HFF-Myc (cell line): ENCODE results near the gene RB1.

Experiments
- DNase-seq: peaks from one replicate; pipeline ENCODE4 v3.0.0-alpha.2; 2011; ENCODE audit warnings: low read depth; ENCODE audit errors: extremely low read depth
- H3K4me3 ChIP-seq: replicated peaks from 2 replicates; pipeline ENCODE4 v1.5.1; 2011; ENCODE audit warnings: low read depth, mild to moderate bottlenecking, control low read depth, low read length
- CTCF ChIP-seq: IDR thresholded peaks from 2 replicates; pipeline ENCODE4 v1.5.1; 2012; ENCODE audit warnings: mild to moderate bottlenecking, low read depth, low read length, control low read depth; ENCODE audit errors: missing control alignments

Gene RB1

GRCh38 chr13:48315969-48316650 is 12.6 kb downstream of the RB1 start:
- DNase-seq, result no peak
- H3K4me3 ChIP-seq, result no peak overlapping the region
- TF ChIP-seq CTCF, result no peak

GRCh38 chr13:48316826-48317510 is 13.4 kb downstream of the RB1 start:
- DNase-seq, result no peak
- no peak for TF ChIP-seq CTCF
- no peak overlapping the region for H3K4me3 ChIP-seq

DNA sequence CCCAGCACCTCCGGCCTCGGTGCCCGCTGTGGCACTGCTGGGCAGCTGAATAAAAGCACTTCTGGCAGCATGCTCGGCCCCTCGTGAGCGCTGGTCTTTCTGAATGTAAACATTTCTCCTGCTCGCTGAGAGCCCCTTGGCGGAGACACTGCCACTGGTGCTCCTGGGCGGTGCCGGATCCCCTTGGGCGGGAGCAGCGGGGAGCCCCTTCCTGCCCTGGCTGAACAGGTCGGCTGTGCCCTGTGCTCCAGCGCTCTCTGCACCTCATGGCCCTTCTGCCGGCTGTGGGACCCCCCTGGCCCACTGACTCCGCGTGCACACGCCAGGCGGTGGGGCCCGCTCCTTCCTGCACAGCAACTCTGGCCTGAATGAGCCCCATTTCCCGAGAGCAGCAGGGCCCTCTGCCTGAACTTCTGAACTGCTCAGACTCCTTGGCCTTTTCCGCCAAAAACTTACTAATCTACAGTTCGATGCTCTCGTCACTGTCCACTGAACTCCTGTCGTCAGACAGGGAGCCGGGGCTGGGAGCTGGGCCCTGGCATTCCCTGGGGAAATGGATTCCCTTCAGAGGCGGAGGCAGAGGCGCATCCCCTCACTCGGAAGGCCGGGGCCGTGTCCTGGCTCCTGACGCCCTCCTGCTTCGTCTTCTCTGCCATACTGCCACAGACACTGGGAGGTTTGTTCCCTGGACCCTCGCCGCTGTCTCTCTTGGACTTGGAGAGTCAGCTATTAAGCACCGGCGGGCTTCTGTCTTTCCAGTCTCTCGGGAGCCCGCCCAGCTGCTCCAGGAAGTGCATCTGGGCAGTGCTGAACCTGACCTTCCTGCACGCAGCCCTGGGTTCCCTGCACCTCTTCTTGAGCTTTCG is 14.2 kb downstream of the RB1 start:
- no peak overlapping the region for H3K4me3 ChIP-seq
- TF ChIP-seq CTCF, result no peak
- no peak for DNase-seq

- H3K4me3 ChIP-seq, result no peak overlapping the region
- no peak for DNase-seq
- TF ChIP-seq CTCF, result no peak
Observed at GRCh38 chr13:48318377-48318811, 14.8 kb downstream of the RB1 start.

- H3K4me3 ChIP-seq, result no peak overlapping the region
- no peak for TF ChIP-seq CTCF
- DNase-seq, result no peak
Observed at GRCh38 chr13:48318821-48319511, 15.4 kb downstream of the RB1 start.
